GM21825 (cell line): ENCODE measurements around the gene MAST2.
A peak's percentile ranks its signal among the peaks of the same experiment; 100 is the strongest.
"Not testable (repeated sequence)": the region's sequence is repeated elsewhere in the genome, so short reads cannot be mapped to it uniquely, and the experiment has no call there.

Source experiments
- ATAC-seq: cut with Tn5 transposase; IDR thresholded peaks from one replicate; pipeline ENCODE4 v1.9.1; 2021; ENCODE audit warnings: mild to moderate bottlenecking, moderate library complexity; ENCODE audit not compliant: unreplicated experiment

The MAST2 gene

DNA sequence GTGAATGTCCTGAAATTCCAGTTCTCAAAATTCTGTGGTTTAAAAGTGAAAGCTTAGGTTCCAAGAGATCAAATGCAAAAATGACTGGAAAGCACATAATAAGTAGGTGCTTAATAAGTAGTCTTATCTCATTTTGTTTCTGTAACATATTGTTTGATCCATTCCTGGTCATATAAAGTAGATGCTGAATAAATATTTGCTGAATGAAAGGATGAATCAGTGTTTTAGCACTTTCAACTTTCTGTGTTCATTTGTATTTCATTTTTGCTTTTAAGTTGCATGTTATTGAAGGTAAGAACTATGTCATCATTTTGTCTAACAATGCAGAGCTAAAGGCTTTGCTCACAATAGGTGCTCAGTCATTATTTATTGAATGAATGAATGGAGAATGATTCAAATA, 6.3 kb downstream of the MAST2 start:
- ATAC-seq, result no peak

DNA sequence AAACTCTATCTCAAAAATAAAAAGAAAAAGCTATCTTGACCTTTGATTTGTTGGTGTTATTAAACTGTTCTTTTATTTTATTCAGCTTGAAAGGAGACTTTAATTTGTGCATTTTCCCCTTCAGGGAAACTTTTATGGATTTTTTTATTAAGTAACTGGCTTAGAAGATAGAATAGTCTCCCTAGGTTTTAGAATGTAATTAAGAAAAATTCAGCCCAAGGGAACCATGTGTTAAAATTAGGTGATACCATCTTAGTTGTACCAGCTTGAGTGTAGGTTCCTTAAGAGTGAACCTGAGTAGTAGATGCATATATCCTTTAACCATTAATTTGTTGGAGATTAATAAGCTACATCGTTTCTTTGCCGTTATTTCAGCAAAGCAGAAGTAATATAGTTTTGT, 11.4 kb downstream of the MAST2 start:
- ATAC-seq, result no peak

DNA sequence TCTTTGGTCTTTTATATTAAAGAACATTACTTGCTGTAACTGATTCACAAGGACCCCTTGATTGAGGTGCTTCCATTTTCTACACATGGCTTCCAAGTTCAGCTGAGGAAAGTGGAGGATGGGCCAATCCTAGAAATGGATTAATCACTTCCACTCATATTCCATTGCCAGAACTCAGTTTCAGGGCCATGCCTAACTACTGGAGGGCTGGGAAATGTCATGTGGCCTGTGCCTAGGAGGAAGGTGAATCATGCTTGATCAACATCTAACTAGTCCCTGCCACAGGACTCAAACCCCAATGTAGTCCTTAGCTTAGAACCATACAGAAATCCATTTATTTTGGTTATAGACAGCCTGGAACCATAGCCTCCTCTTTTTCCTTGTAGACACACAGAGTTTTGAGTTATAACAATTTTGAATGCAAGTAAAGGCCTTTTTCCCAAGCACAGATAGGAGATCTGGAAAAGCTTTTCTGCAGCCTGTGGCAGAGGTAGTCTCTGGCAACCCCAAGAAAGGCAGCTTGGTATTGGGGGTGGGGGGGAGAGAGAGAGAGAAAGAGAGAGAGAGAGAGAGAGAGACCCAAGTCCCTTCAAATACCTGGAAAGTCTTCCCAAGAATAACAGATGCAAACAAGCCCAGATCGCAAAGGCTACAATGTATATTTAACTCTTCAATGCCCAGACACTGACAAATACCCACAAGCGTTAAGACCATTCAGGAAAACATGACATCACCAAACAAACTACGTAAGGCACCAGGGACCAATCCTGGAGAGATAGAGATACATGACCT, 12.5 kb downstream of the MAST2 start:
- no peak for ATAC-seq

DNA sequence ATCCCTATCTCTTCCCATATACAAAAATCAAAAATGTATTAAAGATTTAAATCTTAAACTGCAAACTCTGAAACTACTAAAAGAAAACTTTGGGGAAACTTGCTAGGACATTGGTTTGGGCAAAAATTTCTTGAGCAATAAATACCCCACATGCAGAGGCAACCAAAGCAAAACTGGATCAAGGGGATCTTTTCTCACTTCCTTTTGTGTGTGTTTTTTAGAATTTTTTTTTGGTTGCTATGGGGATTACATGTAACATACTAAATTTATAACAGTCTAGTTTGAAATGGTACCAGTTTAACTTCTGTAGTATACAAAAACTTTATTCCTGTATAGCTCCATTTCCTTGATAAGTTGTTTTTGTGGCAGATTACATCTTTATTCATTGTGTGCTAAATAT, 16.8 kb downstream of the MAST2 start:
- no peak for ATAC-seq

DNA sequence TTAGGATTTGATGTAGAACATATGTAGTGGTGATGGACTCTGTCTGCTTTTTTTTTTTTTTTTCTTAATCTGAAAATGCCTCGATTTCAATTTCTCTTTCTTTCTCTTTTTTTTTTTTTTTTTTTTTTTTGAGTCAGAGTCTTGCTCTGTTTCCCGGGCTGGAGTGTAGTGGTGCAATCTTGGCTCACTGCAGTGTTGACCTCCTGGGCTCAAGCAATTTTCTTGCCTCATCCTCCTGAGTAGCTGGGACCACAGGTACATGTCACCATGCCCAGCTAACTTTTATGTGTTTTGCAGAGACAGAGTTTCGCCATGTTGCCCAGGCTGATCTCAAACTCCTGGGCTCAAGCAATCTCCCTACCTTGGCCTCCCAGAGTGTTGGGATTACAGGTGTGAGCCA, 17.4 kb downstream of the MAST2 start:
- ATAC-seq, result no peak

DNA sequence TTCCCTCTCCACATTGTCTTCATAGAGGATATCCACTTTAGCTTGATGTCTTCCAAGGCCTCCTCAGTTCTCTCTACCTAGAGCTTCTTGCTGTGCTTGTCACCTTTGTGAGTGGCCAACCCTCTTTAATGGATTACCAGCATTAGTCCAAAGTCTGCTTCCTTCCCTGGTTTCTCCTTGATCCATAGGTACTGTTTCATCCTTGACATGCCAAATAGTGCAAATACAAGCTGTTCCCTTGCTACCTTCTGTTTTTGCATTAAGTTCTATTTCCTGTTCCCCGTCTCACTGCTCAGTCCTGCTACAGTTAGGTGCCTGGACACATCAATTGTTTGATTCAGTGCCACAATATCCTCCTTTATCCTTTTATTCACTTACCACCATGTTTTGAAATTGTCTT, 19.2 kb downstream of the MAST2 start:
- no peak for ATAC-seq

DNA sequence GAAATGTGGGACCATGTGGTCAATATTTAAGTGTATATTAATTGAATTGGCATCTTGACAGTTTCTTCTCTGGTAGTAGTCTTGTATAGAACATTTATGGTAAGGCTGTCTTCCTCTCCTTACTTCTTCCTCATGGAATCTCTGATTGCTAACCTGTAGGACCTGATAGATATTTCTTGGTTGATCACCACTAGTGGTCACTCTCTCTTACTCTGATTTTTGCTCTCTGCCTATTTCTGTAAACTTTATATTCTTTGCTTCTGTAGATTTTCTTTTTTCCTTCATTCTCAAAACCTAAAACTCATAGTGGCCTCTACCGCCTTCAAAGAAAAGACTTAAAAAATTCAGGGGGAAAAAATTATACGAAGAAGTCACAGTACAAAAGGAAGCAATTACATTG, 21.2 kb downstream of the MAST2 start:
- ATAC-seq, result no peak

DNA sequence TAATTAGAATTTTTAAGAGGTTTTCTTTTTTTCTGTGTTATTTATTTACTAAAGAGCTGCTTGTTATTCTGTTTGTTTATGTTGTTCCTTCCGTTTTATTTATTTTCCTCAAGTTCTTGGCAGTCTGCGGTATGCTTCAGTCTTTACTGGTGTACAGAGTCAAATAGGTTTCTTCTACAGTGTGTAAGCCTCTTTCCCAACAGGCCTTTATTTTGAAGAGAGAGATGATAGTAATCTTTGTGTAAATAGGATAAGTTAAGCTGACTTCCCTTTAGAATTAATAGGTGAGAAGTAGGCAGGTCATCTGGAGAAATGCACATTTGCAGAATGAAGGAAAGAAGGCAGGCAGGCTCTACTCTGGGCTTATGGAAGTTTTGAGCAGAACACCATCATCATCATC, 23.8 kb downstream of the MAST2 start:
- ATAC-seq, result no peak

DNA sequence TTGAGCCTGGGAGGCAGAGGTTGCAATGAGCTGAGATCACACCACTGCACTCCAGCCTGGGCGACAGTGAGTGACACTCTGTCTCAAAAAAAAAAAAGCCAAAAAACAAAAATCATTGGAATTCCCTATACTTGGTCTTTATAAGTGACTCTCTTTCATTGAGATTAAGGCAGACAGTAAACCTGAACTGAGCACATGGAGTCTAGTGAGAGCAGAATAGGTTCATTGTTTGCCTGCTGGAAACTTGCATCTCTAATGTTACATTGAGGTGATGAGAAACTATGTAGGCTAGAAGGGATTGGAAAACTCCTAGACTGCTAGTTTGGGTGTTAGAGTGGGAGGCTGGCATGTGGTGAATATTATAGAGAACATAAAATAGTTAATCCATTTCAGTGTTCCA, 25.4 kb downstream of the MAST2 start:
- no peak for ATAC-seq

DNA sequence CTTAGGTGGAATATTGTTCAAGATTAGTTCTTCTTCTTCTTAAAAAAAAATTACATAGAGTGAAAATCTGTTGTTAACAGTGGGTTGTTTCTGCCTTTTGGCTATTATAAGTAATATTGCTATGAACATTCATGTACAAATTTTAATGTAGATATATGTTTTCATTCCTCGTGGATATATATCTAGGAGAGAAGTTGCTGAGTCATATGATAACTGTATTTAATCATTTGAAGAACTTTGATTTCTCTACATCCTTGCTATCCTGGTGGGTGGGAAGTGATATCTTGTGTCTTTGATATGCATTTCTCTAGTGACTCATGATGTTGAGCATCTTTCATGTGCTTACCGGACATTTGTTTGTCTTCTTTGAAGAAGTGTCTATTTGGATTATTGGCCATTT, 29.9 kb downstream of the MAST2 start:
- ATAC-seq, result no peak

DNA sequence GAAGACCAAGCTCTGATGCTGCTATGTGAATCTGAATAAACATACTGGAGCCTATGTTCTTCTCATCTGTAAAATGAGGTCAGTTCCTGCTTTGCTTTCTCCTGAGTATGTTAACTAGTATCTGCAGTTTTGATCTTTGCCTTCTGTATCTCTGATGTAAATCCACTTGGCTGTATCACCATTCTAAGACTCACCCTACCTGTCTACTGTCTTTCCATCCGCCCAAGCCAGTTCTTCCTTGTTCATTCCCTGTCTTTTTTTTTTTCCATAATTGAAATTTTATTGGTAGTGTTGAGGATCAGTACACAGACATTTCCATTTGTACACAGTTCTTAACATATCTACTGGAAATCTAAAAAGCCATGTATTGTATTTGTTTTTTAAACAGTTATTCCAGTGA, 31.3 kb downstream of the MAST2 start:
- ATAC-seq, result no peak

DNA sequence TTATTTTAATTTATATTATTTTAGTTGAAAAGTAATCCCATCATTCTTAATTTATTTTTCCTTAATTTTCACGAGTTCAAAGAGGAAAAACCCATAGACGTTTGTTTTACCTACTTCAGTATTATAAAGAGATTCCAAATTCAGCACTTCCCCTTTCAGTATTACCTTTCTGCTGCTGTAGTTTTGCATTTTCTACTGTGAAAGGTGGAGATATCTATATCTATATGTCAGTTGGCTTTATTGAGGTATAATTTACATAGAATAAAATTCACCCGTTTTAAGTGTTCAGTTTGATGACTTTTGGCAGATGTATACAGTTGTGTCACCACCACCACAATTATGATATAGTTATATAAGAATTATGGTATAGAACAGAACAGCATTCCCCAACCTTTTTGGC, 33.0 kb downstream of the MAST2 start:
- ATAC-seq, result no peak

DNA sequence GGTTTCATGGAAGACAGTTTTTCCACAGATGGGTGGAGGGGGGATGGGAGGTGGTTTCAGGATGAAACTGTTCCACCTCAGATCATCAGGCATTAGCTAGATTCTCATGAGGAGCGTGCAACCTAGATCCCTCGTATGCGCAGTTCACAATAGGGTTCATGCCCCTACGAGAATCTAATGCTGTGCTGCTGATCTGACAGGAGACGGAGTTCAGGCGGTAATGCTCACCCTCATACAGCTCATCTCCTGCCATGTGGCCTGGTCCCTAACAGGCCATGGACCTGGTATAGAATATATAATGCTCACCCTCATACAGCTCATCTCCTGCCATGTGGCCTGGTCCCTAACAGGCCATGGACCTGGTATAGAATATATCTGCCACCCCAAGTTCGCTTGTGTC, 33.4 kb downstream of the MAST2 start:
- ATAC-seq, result not testable (repeated sequence)

DNA sequence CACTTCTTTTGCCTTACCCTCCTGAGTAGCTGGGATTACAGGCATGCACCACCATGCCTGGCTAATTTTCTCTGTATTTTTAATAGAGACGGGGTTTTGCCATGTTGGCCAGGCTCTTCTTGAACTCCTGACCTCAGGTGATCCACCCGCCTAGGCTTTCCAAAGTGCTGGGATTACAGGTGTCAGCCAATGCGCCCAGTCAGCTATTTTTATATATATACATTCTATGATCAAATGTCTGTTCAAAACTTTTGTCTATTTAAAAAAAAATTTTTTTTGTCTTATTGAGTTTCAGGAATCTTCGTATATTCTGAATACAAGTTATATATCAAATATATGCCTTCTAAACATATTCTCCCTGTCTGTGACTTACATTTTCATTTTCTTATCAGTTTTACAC, 34.9 kb downstream of the MAST2 start:
- ATAC-seq, result not testable (repeated sequence)

DNA sequence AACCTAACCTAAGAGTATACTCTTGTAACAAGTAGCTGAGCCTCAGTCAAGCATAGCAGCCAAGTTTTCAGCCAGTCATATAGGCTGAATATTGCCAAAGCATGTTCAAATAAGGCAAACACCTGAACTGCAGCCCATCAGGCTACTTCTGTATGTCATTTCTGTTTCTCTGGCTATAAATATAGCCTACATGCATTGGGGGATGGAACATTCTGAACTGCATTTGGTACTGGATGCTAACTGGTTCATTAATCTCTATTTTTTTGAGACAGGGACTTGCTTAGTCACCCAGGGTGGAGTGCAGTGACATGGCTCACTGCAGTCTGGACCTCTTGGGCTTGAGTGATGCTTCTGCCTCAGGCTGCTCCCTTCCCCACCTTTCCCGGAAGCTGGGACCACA, 37.3 kb downstream of the MAST2 start:
- ATAC-seq, result no peak

DNA sequence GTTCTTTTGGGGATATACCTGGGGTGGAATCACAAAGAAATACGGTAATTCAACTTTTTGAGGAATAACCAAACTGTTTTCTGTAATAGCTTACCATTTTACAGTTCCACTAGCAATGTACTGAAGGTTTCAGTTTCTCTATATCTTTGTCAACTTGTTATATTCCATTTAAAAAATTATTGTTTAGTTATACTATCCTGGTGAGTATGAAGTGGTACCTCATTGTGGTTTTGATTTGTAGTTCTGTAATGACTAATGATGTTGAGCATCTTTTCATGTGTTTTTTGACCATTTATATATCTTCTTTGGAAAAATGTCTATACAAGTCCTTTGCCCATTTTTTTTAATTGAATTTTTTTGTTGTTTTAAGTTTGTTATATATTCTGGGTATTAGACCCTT, 39.4 kb downstream of the MAST2 start:
- no peak for ATAC-seq

DNA sequence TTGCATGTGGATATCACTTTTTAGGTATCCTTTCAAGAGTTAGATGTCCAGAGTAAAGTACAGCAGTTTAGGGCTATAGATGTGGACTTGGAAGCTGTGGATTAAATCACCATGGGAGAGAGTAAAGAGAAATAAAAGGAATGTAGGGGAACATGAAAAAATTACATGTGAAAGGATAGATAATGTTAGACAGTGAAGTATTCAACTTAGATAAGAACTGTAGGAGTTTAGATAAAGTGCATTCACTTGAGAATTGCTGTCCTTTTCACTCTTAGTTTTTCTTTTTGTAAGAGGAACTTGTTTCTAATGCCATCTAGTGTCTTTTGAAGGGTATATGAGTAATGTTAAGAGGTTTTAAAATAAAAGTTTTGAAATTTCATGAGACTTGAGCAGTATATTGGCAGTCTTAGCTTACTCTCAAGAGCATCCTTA, 40.1 kb downstream of the MAST2 start:
- peak; percentile 38 for ATAC-seq

DNA sequence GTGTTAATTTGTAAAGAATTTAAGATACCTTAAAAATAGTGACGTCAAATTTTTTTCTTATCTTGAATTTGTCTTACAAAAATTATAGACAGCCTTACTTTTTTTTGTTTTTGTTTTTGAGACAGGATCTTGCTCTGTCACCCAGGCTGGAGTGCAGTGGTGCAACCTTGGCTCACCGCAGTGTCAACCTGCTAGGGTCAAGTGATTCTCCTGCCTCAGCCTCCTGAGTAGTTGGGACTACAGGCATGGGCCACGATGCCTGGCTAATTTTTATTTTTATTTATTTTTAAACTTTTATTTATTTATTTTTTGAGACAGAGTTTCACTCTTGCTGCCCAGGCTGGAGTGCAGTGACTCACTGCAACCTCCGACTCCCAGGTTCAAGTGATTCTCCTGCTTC, 40.6 kb downstream of the MAST2 start:
- not testable (repeated sequence) for ATAC-seq

DNA sequence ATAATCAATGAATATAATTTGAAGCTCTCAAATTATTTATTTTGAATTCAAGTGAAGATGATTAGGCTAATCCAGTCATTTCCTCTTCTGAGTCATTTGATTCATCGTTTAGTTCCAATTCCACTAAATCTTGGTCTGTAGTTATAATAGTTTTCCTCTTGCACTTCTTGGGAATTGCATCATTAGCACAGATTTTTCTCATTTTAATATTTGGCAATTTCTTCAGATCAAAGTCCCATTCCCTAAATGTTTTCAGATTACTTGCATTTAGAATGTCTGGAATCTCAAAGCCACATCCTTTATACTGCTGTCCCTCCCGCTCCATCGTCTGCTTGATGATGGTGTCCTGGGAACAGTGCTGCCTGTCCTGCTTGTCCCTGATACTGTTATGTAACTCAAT, 43.5 kb downstream of the MAST2 start:
- ATAC-seq, result no peak

DNA sequence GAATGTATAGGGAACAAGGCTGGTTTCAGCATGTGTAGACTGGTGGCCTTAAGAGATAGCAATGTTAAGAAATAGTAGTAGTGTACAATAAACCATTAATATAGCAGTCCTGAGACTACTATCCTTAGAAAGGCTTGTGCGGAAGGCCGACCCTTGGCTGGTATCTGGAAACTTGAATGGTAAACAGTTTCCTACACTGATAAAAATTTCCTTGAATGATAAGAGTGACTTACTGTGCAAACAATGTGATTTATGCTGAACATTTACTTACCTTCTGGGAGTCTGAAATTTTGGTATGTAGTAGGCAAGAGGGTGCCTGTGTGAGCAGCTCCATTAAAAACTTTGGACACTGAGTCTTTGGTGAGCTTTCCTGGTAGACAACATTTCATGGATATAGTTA, 44.7 kb downstream of the MAST2 start:
- ATAC-seq, result no peak

DNA sequence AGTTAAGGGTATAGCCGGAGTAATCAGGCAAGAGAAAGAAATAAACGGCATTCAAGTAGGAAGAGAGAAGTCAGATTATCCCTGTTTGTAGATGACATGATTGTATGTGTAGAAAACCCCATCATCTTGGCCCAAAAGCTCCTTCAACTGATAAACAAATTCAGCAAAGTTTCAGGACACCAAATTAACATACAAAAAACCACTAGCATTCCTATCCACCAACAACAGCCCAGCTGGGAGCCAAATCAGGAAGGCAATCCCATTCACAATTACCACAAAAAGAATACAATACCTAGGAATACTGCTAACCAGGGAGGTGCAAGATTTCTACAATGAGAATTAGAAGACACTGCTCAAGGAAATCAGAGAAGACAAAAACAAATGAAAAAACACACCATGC, 45.3 kb downstream of the MAST2 start:
- ATAC-seq, result no peak

DNA sequence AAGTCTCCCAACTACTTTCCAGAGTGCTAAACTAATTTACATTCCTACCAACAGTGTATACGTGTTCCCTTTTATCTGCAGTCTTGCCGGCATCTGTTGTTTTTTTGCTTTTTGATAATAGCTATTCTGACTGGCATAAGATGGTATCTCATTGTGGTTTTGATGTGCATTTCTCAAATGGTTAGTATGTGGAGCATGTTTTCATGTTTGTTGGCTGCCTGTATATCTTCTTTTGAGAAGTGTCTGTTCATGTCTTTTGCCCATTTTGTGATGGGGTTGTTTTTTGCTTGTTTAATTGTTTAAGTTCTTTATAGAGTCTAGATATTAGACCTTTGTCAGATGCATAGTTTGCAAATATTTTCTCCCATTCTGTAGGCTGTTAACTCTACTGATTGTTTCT, 46.6 kb downstream of the MAST2 start:
- no peak for ATAC-seq

DNA sequence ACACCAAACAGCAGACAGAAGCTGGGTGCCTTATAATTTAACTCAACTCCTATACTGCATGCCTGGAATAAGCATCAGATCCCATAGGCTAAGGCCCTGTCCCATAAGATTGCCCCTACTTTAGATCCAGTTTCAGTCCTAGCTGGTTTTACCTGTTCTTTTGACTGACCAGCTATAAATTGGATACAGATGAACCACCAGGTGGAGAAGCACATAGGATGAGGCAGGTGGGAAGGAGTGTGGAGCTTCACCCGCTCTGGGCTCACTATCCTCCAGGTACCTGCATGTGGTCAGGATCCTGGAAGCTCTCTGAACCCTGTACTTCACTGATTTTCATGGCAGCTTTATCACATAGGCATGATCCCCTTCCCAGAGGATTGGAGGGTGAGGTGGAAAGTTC, 51.3 kb downstream of the MAST2 start:
- ATAC-seq, result no peak
